Renal cortical epithelial cell (primary cell): ENCODE results near the gene PDE2A. TPM values are rescaled to one million over a fixed set of nuclear protein-coding genes. Genes with fewer than 3 reads are reported as not detected.

ENCODE experiments used
- DNase-seq: peaks from one replicate; pipeline ENCODE4 v3.0.0-alpha.2; 2011; ENCODE audit warnings: low read depth
- total RNA-seq: library from RNA; depleted of rRNA; stranded (reverse); fragments of >200 nt; gene quantifications from 2 replicates; pipeline ENCODE4 v1.2.3, GENCODE V29; 2014

PDE2A gene
- total RNA-seq, 1 donor from 2014 or later: 0.50 TPM

DNA sequence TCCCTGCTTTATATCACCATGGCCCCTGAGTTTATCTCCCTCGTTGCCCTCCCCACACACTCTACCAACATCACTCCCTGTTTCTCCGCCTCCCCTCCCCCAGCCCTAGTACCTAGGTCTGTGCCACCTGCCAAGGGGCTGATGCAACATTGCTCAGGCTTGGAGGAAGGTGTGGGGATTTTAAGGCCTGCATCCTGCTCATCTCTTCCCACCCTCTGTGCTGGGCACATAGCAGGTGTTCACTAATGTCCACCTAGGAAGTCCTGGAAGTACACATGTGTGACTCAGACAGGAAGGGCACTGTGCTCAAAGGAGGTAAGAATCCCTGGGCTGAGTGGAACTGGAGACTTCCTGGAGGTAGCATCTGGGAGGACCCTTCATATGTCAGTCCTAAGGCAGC, 37.0 kb downstream of the PDE2A start:
- DNase-seq: no peak

DNA sequence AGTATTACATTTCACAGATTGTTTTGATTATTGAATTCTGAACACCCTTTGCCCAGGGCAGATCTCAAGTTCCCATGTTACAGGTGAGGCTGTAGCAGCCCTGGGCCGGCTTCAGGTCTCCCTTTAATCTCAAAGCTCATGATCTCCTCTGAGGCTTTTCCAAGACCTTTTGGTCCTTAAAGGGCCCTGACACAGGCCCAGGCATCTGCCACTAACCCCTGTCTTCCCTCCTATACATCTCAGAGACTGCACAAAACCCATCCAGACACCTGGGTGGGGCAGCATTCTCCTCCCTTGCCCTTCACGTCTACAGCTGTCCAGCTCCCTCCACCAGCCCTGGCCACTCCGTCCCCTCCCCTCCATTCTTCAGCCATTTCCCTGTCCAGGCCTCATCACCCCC, 37.8 kb downstream of the PDE2A start:
- no peak for DNase-seq

DNA sequence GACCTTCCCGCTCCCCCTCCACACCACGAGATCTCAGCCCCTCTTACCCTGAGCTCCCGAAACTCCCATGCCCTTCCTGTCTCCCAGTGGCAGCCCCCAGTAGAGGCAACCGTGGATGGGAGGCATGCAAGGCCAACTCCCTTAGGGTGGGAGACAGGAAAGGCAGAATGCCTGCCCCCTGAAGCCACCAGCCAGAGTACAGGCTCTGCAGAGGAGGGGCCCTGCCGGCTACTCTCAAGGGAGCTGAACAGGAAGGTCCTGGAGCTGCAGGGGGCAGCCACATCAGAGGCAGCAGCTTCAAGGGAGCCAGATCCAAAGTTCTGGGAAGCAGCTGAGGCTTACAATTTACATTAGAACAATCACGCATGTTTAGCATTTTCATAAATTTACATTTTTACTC, 38.3 kb downstream of the PDE2A start:
- DNase-seq: no peak

DNA sequence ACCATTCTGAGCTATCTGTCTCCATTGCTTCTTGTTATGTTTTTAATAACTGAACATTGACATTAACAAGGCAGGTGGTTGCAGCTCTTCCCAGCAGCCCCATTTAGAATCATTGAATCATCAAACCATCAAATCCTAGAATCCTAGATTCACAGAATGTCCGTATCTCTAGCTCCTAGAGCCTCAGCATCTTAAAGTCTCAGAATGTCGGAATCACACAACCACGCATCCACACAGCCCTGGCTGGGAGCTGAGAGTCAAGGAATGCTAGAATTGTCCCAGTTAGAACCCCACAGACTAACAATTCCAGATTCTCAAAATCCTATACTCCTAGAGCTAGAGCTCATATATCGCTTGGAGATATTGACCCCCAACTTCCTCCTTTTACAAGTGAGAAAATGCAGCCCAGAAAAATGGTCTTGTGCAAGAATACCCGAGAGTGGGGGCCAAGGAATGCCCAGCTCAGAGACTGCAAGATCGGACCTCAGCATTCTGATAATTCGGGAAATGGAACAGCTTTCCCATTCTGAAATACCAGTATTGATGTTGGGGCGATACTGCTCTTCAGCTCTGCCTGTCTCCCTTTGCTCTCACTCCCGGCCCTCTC, 38.8 kb downstream of the PDE2A start:
- no peak for DNase-seq

DNA sequence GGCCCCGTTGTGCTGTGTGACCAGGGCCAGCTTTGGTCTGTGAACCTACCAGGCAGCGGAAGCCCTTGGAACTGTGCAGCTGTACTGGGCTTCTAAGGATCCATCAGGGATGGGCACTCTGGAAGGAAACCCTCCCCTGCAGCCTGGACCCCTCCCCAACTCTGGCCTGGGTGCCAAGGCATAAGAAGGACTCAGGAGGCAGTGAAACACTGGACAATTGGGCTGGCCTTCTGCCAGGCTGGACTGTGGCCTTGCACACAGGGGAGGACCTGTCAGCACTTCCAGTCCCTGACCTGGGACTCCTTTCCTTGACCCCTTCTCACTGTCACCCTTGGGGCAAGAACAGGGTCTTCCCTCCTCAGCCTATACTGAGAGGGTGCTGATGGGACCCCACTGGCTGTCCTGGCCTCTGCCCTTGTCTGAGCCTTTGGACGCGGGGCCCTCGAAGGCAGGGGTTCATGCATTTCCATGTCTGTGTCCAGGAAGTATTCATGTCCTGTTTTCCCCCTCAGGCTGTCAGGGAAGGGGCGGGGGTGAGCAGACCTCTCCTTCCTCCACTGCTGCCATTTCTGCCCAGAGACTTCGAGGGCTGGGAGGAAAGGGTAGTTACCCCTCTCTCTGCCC, 39.6 kb downstream of the PDE2A start:
- no peak for DNase-seq

DNA sequence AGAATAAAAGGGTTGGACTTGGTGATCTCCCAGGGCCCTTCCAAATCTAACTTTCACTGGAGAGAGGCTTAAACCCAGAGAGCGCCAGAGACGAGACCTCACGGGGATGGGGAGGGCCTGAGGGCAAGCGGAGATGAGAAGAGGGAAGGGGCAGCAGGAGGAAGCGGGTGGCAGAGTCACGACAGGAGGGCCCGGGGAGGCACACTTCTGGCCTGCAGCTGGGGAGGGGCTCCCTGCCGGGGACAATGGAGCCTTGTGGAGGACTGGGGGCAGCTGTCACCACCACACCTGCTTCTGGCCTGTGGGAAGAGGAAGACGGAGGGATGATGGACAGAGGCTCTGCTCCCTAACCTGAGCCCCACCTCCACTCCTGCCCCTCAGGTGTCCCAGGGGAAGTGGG, 40.2 kb downstream of the PDE2A start:
- no peak for DNase-seq

DNA sequence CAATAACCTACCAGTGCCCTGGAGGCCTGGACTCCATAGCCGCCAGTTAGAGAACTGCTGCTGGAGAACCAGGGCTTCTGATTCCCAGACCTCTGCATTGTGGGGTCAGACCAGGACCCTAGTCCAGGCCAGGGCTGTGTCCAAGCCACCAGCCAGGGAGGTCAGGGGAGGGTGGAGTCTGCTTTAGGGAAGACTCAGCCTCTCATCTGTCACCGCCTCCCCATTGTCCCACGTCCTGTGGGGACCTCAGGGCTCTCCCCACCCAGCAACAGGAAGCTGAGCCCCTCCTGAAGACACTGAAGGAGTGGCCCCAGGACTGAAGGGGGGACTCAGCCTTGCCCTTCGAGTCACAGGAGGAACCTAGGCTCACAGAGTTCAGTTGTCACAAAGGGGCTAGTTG, 41.2 kb downstream of the PDE2A start:
- no peak for DNase-seq

DNA sequence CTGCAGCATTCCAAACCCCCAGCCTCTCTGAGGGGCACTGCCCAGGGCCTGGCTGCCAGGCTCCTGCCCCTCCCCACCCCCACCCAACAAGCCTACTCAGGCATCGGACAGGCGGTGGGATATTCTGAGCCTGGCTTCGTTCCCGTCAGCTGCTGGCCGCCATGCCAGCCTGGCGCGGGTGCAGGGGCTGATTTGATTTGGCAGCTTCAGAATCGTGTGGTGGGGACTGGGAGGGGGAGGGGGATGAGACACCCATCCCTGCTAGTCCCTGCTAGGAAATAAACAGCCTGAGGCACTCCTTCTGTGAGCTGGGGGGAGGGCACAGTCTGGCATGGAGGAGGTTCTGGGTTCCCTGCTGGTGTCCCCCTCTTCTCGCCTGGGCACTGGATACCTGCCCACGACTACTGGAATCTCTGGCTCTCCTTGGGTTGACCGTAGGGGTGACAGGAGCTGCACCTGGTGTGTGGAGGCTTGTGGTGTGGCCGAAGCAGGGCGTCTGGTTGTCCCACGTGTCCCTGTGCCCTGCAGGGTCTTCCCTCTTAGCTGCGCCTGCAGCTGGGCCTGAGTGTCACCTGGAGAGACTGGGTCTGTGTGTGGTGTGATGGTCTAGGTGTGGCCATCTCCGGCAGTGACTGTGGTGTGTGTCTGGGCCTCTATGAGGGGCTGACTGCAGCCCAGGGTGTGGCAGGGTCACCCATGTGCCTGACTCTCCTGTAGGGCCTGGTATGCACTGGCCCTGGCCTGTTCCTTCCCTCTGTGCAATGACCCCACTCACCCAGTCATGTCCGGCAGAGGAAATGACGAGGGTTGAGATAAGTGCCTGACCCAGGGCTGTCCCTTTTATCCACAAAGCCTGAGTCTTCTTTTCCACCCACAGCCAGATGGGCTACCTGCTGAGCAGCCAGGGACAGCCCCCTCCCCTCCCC, 42.2 kb downstream of the PDE2A start:
- DNase-seq: no peak

DNA sequence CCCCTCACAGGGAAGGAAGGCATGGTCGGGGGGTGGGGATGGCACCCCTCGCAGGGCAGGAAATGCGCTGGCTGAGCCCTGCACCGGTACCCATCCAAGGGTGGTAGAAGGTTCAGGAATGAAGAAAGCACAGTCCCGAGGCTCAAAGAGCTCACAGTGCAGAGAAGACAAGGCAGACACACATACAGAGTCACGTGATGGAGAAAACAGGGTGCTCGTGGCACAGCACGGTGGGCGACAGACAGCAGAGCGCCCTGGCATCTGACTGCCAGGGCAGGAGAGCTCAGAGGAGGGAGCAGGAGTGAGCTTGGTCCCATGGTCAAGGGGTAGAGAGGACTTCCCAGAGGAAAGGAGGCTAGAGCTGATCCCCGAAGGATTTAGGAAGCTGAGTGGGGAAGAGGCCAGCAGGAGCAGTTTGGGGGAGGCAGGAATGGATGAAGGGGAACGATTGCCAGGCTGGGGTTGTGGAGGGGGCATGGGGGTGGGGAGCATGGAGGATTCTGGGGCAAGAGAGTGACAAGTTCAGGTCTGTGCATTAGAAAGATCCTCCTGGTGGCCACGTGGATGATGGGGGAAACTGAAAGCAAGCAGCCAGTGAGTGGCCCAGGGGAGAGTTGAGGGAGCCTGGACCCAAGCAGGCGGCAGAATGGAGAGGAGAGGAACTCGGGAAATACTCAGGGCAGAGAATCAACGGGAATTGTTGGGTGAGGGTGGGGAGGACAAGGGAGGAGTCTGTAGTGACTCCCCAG, 43.9 kb downstream of the PDE2A start:
- DNase-seq: no peak

DNA sequence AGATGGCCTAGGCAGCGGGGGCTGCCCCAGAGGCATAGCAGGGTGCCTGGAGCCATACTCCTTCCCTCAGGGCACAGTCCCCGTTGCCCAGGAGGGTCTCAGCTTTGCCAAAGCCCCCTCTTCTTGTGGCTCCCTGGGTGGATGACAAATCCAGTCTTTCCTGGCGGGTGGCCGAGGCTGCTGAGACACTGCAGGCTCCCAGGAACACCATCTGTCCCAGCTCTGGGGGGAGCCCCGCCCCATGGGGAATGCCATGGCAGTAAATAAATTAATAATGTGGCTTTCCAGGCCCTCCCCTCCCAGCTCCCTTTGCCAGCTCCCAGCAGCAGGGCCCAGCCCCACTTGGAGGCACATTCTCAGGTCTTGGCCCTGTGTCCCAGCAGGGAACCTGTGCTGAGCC, 45.0 kb downstream of the PDE2A start:
- no peak for DNase-seq

DNA sequence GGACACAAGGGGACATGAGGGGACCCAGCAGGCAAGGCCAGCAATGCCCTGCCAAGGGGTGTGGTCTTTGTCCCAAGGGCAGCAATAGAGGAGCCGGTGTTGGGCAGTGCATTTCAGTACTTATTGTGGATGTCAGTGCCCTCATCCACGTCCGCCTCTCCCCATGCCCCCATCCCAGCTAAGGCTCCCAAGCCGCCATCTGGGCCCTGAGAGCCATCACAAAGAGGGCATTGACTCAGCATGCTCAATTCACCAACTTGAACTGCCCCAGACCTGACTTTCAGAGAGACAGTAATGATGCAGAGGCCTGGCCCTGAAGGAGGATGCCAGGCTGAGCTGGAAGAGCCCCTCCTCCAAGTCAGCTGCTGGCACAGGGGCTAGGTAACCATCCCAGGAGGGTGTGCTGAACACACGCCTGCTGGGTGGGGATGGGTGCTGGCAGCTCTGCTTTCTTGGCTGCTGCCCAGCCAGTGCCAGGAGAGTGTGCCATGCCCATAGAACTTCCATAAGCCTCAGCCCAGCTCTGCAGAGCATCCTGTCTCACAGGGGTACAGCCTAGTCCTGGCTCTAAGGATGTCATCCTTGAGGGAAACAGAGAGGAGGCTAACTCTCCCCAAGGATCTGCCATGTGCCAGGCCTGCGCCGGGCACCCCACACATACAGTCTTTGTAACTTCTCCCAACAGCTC, 46.5 kb downstream of the PDE2A start:
- DNase-seq: no peak

DNA sequence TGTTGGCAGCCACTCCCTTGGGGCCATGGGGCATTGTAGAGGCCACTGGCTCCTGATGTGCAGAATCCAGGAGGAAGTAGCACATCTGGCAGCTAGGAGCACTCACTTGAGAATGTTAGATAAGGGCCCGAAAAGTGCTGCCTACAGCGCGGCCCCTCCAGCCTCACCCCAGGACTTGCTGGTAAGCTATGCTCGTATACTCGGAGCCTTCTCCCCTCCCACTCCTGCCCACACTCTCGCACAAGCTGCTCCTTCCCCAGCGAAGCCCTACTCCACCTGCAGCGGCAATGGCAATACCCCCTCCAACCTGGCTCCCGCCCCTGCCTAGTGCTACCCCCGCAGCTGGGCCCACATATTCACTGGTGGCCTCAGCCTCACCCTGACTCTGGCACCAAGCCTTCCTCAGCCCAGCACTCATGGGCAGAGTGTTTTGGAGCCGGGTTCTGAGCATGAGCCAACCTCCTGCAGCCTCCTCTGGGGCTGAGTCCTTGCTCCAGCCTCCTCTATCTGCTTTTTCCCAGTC, 47.7 kb downstream of the PDE2A start:
- DNase-seq: no peak

DNA sequence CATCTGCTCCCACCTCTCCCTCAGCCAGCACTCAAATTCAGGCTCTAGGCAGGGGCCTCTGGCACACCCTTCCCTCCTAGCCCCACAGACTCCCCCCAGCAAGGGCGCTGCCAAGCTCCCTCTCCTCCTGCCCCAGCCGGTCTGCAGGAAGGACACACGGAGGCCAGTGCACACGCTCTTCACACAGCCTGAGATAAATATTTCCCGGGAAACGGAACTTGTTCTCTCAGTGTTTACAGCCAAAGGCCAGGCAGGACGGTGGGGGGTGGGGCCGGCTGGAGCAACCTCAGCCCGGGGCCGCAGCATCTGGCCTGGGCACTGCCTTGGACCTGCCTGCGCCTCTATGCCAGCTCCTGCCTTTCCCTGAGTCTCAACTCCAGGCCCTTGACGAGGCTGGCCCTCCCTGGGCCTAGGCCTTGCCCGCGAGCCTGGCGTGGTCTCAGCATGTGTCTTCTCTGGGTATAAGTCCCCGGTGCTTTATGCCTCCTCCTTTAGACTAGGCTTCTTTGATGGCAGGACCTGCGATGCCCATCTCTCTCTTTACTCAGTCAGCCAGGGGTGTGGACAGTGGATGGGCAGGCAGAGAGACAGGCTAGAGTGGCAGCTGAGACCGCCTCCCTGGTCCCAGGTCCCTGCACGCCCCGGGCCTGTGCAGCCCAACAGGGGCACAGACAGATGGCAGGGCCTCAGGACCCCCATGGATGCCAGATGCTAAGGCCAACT, 48.4 kb downstream of the PDE2A start:
- no peak for DNase-seq

DNA sequence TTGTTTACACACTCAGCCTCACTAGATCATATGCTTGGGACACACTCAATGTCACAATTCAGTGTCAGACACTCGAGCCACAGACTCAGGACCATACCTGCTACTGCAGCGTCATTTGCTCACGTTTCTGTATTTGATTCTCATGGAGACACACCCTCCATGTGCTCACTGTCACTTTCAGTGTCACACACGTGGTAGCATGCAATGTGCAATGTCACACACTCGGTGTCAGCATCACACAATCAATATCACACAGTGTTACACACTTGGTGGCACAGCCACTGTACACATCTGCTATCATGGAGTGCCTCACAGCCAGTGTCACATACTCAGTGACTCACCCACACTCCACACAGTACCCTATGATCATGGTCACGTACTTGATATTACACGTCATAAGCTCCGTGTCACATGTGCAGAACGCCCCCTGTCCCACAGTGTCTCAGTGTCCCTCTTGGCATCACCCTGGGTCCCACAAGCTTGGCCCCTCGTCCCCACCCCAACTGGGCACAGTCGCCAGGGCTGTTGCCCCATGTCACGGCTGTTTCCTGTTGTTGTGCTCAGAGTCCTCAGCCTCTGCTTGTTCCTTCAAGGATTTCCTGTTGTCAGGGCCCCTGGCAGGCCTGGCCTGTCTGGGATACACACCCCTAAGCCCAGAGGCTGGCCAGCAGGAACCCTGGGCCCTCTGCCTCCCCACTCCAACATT, 49.6 kb downstream of the PDE2A start:
- no peak for DNase-seq

DNA sequence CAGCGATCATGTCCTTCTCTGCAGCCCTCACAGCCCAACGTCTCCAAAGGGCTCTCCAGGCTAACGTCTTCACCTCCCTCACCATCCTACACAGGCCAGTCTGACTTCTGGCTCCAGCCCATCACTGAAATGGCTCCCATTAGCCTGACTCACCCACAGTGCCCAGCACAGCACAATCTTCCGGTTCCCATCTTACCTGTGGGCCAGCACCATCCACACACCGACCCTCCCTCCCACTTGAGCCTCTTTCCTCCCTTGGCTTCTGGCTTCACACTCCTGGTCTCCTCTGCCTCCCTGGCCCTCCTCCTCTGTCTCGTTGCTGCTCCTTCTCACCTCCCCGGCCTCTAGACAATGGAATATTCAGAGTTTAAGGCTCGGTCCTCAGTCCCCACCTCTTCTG, 51.2 kb downstream of the PDE2A start:
- DNase-seq: no peak

DNA sequence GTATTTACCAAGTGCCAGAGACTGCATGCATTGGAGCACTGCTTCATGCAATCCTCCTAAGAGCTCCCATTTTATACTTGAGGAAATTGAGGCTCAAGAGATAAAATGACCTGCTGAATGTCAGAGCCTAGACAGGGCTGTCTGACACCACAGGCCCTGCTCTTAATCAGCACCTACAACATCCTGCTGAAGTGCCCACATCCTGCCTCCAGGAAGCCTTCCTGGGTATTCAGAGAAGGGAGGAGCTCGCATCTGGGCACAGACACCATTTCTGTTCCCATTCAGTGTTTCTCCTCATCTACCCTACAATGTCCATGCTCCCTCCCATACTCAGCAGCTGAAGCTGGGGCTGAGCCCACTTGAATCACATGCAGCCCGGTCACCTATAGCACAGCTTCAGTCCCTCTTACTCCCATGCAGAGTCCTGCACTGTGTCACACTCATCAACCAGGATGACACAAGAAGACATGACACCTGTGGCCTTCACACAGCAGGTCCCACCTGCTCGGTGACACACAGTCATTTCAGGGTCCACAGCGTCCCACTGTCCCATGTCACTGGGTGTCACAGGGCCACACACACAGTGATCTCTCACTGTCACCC, 53.1 kb downstream of the PDE2A start:
- no peak for DNase-seq

DNA sequence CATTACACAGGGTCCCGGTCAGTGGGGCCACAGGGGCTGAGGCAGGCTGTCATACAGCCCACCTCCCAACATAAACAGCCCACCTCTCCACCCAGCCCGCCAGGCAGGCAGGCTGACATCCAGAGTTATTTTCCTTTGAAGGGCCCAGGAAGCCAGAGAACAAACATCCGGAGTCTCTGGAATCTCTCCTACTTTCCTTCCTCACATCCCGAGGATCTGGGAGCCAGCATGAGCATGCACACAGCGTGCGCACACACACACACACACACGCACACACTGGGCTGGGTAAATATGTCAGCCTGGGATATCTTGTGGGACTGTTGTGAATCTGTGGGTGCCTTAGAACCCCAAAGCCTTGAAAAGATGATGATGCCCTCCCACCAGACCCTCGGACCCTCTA, 55.4 kb downstream of the PDE2A start:
- no peak for DNase-seq

DNA sequence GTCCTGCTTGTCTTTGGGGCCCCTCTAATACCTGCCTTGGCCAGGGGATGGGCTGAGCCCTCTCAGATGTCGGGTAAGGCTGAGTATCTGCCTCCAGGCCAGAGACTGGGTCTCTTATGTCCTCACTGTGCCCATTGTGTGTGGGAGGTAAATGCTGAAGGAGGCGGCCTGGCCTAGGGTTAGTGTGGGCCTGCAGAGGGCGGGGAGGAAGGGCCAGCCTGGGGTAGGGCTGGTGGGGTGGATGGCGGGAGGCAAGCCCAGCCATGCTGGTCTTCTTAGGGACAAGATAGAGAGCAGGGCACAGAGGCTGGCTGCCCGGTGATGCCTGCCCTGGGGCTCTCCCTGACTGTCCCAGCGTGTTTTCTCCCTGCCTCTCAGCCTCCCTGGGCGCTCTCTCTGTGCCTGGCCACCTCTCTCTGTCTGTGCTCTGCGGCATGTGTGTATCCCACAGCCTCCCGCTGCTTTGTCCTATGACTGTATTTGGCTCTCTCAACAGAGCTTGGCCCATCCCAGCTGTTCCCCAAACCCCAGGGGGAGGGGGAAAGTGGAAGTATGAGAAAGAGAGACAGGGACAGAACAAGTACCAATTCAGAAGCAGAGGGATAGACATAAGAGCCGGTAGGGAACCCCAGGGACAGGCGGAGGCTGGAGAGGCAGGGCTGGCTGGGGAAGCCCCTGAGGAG, 57.0 kb downstream of the PDE2A start:
- DNase-seq: no peak

DNA sequence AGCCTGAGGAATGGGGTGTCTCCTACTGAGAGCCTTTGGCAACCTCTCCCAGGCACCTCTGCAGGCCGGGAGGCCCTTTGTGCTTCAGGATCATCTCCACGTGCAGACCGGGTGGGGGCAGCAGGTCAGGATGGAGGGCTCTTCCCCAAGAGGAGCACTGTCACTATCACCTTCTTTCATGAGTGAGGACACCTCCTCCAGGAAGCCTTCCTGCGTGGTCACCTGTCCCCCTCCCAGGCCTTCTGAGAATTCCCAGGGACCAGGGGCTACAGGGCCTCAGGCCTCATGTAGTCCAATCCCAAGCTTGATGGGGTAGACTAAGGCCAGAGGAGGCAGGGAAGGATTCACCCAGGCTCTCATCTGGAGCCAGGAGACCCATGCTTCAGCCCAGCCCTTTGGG, 57.6 kb downstream of the PDE2A start:
- no peak for DNase-seq
